ENCODE measurements around the gene SEM1. TPM values are rescaled to one million over a fixed set of nuclear protein-coding genes. Genes with fewer than 3 reads are reported as not detected.
A peak's percentile ranks its signal among the peaks of the same experiment; 100 is the strongest.
"Not testable (repeated sequence)": the region's sequence is repeated elsewhere in the genome, so short reads cannot be mapped to it uniquely, and the experiment has no call there.

The SEM1 gene
- total RNA-seq, 1 donor from 2014 or later: 37.4 TPM

DNA sequence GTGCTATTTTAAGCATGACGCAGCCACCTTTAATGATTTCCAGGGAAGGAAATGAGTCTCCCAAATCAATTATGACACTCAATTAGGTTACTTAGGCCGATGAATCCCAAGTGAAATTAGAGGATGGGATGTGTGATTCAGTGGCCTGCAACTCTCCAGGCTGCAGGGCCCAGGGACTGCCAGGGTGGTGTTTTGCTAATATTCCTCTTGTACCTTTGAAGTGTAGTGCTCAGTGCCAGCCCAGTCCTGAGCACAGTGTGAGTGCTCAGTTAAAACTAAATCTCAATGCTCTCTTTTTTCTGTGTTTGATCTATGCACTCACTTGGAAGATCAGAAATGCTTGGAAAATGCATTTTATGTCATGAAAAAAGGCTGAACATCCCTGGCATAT lies 51.6 kb downstream of the SEM1 start:
- DNase-seq: peak; percentile 47

DNA sequence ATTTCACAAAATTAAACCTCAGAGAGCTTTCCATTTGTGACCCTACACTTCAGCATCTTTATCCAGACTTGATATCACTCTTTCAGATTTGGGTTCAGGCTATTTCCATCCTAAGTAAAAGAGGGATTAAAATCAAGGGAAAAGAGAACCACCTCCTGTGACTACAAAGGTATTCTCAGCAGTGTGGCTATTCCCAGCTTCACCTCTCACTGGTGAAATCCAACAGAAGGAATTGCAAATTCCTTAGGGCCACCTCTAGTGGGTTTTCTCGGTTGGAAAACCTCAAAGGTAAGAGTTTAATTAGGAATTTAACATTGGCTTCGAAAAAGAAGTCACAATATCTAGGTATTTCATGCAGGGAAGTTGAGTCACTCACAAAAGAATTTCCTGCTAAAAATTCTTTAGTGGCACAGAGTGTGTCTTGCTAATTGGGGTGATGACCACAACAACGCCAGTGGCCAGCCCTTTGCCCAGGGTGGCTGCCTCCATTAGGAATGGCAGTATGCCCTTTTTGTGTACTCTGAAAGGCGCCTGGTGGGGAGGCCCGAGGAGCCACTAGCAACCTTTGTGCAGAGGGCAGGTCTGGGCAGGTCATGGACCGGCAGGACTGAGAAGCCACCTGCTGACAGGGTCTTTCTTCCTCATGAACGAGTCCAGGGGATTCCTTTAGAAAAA lies 52.2 kb downstream of the SEM1 start:
- peak; percentile 58 for DNase-seq

DNA sequence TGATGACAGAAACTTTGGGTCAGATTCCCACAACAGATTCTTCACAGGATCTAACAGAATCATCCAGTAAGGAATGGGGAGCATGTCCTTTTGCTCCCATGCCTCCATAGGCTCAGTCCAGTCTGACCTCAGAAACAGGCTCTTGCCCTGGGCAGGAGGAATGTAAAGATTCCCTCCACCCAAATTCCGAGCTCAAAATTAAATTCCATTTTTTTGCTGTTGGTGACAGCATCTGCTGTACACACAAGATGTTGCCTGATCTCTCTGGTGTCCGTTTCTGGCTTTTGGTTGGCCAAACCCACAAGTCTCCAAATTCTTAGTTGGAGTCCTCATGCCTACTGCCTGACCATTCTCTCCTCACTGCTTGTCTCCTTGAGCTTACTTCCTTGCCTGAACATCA lies 53.7 kb downstream of the SEM1 start:
- no peak for DNase-seq

DNA sequence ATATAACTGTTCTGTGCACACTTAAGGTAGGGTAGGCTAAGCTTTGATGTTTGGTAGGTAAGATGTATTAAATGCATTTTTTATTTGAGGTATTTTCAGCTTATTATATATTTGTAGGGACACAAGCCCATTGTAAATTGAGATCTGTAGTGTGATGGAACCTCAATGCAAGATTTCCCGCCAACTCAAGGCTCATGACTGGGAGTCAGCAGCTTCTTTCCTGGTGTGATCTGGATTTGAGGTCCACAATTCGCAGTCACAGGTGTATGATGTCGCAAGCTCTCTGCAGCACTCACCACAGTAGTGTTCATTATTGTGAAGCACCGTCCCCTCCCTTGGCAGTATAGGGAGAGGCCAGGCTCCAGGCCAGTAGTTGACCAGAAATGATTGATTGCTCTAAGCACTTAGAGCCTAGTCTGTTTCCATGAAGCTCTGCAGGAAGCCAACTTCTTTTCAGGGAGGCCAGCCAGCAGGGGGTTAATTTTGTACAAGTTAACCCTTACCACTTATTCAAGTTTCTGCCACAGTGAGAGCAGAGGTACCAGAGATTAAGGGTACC lies 54.9 kb downstream of the SEM1 start:
- DNase-seq: no peak

DNA sequence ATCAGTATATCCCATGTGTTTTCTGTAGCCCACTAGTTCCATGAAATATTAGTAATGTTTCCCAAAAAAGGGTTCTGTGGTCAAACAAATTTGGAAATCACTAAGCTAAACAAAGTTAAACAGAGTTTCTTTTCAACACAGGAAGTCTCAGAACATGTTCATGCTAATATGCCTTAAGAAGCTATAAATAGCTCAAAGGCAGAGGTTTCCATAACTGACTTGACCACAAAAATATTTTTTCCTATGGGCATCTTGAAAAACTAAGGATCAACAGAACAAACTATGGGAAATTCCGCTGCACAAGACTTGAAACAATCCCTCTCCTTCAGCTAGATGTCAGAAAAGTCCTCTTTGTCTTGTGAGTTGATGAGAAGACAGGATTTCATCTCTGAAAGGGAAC lies 59.7 kb downstream of the SEM1 start:
- DNase-seq: no peak

DNA sequence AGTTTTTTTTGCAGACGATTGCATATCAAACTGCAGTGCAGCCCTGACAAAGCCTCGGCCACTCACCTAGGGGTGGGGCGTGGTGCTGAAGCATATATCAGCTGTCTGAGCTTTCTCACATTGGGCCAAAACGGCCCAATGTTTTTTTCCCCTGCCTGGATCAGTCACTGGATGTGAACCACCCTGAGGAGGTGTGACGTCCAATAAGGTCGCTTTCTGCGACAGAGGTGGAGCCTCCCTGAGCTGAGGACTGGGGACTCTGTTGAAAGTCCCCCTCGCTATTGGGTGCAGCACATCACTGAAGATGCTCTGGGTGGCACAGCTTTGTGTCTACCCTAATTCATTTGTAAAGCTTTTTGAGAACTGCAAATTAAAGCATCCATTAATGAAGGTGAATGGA lies 60.9 kb downstream of the SEM1 start:
- DNase-seq: no peak

DNA sequence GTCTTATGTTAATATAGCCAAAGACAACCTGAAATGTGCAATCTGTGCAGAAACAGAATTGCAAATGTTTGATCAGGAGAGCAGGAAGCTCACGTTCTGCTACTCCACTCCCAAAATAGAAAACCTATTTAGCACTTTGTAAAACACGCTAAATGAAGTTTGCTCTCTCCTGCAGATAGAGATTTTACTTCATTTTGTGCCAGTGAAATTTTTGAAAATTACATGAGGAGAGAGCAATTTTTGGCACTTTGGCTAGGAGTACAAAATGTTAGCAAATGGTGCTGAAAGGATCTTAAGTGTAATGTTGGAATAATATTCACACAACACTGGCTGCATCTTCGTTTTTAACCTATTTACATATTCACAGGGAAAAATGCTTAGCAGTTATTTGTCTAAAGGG lies 61.9 kb downstream of the SEM1 start:
- no peak for DNase-seq

DNA sequence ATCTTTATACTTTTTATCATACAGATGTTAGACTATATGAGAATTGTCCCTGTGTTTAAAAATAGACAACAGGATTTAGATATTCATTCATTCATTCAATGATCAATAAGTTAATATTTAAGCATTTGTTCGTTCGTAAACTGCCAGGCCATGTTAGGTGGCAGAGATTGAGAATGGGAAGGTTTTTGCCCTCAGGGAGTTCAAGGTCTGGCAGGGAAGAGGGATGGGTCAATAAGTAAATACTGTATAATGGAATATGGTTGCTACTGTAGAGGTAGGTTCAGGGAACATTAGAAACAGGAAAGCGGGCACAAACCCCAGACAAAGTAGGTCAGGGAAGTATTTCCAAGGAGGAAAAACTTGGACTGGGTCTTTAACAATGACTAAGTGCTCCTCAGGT lies 64.6 kb downstream of the SEM1 start:
- DNase-seq: no peak

DNA sequence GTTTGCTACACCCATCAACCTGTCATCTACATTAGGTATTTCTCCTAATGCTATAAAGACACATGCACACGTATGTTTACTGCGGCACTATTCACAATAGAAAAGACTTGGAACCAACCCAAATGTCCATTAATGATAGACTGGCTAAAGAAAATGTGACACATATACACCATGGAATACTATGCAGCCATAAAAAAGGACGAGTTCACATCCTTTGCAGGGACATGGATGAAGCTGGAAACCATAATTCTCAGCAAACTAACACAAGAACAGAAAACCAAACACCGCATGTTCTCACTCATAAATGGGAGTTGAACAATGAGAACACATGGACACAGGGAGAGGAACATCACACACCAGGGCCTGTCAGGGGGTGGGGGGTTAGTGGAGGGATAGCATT lies 66.2 kb downstream of the SEM1 start:
- DNase-seq: not testable (repeated sequence)

DNA sequence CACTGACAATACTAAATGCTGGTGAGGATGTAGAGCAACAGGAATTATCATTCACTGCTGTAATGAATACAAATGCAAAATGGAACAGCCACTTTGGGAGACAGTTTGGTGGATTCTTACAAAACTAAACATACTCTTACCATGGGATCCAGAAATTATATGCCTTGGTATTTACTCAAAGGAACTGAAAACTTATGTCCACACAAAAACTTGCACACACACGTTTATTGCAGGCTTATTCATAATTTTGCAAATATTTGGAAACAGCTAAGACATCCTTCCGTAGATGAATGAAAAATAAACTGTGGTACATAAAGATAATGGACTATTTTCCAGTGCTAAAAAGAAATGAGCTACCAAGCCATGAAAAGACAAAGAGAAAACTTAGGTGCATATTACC lies 69.6 kb downstream of the SEM1 start:
- no peak for DNase-seq
